CD4-positive, alpha-beta T cell treated with Interleukin-17A for 4 hours (primary cell): ENCODE data around the gene PHKG2.

Source experiments
- DNase-seq: peaks from one replicate; pipeline ENCODE4 v3.0.0-alpha.2; 2020; ENCODE audit warnings: mixed read lengths

PHKG2 gene

GRCh38 chr16:30728899-30729672 is 19.1 kb upstream of the PHKG2 start:
- no peak for DNase-seq

GRCh38 chr16:30731411-30731810 is 16.8 kb upstream of the PHKG2 start:
- DNase-seq = no peak

DNA sequence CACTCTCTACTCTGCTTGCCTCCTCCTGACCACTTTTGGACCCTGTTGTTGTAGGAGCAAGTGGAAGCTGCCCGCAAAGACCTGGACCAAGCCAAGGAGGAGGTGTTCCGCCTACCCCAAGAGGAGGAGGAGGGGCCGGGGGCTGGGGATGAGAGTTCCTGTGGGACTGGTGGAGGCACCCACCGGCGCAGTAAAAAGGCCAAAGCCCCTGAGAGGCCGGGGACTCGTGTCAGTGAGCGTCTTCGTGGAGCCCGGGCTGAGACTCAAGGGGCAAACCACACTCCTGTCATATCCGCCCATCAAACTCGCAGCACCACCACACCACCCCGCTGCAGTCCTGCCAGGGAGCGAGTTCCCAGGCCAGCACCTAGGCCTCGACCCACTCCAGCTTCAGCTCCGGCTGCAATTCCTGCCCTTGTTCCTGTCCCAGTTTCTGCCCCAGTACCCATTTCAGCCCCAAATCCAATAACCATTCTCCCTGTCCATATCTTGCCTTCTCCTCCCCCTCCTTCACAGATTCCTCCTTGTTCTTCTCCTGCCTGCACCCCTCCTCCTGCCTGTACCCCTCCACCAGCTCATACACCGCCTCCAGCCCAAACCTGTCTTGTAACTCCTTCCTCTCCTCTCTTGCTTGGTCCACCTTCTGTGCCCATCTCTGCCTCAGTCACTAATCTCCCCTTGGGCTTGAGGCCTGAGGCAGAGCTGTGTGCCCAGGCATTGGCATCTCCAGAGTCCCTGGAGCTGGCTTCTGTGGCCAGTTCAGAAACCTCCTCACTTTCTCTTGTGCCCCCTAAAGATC is 11.0 kb upstream of the PHKG2 start:
- DNase-seq = no peak

DNA sequence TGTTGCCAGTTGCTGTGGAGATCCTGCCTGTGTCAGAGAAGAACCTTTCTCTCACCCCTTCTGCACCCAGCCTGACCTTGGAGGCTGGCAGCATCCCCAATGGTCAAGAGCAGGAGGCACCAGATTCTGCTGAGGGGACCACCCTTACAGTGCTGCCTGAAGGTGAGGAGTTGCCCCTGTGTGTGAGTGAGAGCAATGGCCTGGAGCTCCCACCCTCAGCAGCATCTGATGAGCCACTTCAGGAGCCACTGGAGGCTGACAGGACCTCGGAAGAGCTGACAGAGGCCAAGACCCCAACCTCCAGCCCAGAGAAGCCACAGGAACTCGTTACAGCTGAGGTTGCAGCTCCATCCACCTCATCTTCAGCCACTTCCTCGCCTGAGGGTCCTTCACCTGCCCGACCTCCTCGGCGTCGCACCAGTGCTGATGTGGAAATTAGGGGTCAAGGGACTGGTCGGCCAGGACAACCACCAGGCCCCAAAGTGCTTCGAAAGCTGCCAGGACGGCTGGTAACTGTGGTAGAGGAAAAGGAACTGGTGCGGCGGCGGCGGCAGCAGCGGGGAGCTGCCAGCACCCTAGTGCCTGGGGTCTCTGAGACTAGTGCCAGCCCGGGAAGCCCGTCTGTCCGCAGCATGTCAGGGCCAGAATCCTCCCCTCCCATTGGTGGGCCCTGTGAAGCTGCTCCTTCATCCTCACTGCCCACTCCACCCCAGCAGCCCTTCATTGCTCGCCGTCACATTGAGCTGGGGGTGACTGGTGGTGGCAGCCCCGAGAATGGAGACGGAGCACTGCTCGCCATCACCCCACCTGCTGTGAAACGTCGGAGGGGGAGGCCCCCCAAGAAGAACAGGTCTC is 10.2 kb upstream of the PHKG2 start:
- no peak for DNase-seq

- DNase-seq = no peak
Observed at GRCh38 chr16:30738984-30739951, 9.0 kb upstream of the PHKG2 start.

DNA sequence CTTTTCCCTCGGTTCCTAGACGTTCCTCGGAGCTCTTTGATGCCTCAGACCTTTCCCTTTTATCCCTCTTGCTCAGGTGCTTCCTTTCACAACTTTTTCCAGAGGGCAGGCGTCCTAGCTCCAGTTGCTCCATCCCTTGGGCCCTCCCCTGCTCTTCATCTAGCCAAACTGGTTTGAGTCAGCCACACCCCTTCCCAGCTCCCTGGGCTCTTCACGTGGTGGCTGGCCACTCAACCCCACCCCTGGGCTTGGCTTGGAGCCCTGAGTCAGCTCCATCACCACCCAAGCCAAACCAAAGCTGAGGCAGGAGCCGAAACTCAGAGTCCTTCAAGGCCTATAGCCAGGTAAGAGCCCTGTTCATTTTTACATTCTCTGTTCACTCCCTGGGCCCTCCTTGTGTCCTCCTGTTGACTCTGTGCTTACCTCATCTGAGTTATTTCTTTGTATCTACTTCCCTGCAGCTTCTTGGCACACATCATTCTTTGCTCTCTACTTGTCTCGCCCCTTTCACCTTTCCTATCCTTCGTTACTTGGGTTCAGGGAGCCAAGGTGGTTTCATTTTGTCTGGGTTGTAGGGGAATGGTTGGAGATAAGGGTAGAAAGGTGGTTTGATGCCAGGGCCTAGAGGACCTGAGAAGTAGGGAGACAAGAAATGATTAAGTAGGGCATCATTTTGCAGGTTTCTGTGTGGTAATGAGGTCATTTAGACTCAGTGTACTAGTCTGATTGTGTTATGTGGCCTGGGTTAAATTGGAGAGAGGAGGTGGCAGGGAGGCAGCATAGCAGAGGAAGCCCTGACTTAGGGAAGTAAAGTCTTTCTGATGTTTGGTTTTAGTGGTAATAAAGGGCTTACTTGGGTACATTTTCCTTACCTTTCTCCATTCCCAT is 7.6 kb upstream of the PHKG2 start:
- DNase-seq = no peak

- DNase-seq = no peak
Observed at GRCh38 chr16:30741461-30741914, 6.7 kb upstream of the PHKG2 start.

DNA sequence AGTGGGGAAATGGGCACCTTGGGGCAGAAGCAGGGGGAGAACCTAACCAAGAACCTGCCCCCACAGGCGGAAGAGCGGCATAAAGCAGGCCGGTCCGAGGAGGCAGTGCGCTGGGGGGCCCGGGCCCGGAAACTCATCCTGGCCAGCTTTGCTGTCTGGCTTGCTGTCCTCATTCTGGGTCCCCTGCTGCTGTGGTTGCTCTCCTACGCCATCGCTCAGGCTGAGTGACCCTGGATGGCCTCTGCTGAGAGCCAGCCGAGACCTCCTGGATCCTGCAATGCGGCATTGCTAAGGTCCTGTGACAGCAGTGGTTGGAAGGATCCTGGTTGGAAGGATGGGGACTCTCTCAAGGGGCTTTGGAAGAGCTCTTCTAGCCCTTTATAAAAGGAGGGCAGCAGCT is 4.5 kb upstream of the PHKG2 start:
- DNase-seq = no peak

- DNase-seq = no peak
Observed at GRCh38 chr16:30744183-30744582, 4.0 kb upstream of the PHKG2 start.

GRCh38 chr16:30745082-30745481 is 3.1 kb upstream of the PHKG2 start:
- no peak for DNase-seq

- no peak for DNase-seq
Observed at GRCh38 chr16:30746638-30747175, 1.5 kb upstream of the PHKG2 start.

GRCh38 chr16:30747331-30747730 is 894 bp upstream of the PHKG2 start:
- DNase-seq = no peak

- peak; percentile 18 for DNase-seq
Observed at GRCh38 chr16:30748634-30749445, 615 bp downstream of the PHKG2 start.

- DNase-seq = no peak
Observed at GRCh38 chr16:30750201-30750600, 2.0 kb downstream of the PHKG2 start.

DNA sequence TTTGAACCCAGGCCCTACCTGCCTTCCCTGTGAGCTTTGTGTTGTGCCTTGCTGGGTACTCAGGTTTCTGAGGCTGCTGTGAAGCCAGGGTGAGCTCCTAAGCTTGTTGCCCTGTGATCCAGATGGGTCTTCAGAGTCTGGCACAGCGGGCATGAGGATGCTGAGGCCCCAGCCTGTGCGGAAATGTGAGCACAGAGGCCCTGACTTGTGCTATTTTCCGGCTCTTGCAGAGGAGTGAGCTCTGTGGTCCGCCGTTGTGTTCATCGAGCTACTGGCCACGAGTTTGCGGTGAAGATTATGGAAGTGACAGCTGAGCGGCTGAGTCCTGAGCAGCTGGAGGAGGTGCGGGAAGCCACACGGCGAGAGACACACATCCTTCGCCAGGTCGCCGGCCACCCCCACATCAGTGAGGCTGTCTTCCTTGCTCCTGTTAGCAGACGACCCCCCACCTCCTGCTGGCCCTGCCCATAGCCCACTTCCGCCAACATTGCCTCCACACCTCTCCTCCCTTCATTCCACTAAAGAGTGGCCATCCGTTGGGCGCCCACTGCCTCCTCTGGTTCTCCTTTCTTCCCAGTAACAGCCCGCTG is 2.7 kb downstream of the PHKG2 start:
- DNase-seq = no peak

- no peak for DNase-seq
Observed at GRCh38 chr16:30753596-30753995, 5.4 kb downstream of the PHKG2 start.

GRCh38 chr16:30755955-30756780 is 7.9 kb downstream of the PHKG2 start:
- no peak for DNase-seq

- no peak for DNase-seq
Observed at GRCh38 chr16:30756781-30757100, 8.5 kb downstream of the PHKG2 start.

DNA sequence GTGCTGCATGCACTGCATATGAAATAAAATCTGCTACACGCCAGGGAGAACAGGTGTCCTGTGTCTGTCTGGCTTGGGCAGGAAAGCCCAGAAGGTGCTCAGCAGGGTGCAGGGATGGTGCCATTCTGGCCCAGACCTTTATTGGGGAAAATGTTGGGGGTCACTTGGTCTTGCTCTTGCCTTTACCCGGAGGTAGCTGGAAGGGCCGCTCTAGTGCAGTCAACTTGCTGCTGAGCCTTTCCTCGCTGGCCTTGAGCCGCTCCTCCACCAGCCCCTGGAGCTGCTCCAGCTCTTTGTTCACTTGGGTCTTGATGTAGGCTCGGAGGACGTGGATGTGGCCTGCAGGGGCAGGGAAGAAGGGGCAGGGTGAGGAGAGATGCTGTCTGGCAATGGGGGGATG is 9.1 kb downstream of the PHKG2 start:
- no peak for DNase-seq
